Stimulated activated CD8-positive, alpha-beta memory T cell treated with anti-CD3 and anti-CD28 coated beads, Interleukin-15, amount 100 ng/mL, for 4 hours (primary cell): ENCODE data around the gene B4GALT6.

Source experiments
- DNase-seq, 2 donors: peaks; one replicate each; pipeline ENCODE4 v3.0.0-alpha.2; 2020; ENCODE audit warnings: low read depth in 2 of 2

Gene B4GALT6

DNA sequence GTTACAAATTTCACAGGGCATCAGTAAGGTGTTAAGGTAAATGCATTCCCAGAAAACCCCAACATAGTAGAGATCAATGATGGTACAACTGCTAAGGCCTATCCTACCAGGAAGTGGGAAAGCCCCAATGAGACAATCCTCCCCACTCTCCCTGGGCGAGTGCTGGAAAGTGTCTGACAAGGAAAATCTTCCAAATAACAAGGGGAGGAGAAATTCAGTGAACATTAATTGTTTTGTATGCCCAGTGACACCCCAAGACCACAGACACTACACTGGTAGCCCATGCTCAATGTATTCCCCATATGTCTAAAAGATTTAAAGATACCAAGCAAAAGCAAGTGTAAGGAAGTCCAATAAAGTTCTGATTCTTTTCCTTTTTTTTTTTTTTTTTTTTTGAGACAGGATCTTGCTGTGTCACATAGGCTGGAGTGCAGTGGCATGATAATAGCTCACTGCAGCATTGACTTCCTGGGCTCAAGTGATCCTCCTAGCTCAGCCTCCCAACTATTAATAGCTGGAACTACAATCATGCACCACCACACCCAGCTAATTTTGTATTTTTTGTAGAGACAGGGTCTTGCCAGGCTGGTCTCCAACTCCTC is 24.7 kb downstream of the B4GALT6 start:
- no peak for DNase-seq

DNA sequence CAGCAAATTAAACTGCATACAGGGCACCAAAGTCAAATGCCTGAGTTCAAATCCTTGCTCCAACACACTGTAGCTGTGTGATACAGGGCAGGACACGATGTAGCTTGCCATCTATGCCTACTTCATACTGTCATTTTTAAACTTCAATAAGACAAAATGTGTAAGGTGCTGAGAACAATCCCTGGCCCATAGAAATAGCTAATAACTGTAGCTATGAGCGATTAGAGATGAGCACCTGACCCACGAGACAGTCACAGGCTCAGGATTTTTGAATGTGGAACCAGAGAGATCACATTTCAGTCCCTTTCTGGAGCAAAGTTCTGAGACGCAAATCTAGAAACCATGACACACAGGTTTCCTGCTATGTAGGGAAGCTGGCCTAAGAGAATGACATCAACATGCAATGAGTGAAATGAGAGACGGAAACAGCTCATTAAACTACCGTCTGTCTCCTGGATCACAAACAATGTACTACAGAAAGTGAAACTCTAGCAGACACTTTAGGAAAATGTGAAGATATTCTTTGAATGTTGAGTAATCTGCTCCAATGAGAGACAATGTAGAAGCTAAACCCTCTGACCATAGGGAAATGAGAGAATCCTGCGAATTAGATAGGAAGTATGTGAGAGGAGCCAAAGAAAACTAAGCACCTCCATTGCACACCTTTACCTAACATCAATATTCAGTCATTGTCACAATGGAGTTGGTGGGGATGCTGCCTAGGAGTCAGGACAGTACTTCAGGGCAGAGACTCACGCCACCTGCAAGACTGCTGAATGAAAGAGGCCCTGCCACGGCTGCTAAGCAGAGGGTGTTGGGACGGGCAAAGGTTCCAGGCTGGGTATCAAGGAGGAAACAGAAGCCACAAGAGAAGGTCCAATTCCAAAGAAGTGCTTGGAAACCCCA is 25.5 kb downstream of the B4GALT6 start:
- DNase-seq, result no peak

DNA sequence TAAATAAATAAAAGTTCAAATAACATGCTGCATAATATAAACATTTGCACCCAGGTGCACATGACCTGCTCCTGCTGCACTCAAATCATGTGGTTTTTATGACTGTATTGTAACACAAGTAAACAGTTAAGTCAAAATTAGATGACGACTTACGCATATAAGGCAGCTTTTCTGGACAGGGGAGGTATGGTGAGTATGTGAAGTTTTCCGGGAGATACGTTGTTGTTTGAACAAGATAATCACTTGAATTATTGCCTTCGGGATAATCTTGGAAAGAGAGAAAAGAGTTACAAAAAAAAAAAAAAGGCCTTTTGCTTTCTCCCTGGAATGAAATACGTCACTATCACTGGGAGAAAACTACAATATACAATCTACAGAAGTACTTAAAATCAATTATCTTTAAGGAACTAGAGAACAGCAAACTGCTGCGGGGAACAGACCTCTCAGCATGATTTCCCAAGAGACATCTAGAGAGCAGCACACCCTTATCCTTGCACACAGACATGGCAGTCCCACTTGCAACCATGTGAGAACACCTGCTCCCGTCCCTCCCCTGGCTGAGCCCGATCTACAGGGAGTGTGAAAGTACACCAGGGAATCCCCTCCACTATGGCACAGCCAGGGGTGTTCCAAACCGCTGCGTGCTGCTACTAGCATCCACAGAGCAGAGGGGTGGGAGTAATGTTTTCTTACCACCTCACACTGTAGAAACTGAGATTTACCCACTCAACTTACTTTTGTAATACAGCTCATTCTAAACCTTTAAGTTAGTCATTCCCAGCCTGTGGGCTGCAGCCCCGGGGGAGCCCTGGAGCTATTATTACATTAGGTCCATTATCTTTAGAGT is 26.3 kb downstream of the B4GALT6 start:
- no peak for DNase-seq

DNA sequence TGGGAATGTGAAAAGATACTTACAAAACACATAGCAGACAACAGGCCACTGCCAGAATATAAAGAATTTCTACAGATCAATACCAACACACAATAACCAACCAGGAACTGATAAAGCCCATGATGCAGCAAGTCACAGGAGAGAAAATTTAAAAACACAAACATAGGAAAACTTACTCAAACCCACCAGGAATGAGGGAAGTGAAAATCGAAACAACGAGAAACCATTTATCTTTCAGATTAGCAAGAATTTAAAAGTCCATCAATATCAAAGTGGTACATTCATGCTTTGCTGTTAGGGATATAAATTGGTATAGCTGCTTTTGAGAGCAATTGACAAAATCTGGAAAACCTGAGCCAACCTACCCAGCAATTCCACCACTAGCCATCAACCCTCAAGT is 27.6 kb downstream of the B4GALT6 start:
- no peak for DNase-seq

DNA sequence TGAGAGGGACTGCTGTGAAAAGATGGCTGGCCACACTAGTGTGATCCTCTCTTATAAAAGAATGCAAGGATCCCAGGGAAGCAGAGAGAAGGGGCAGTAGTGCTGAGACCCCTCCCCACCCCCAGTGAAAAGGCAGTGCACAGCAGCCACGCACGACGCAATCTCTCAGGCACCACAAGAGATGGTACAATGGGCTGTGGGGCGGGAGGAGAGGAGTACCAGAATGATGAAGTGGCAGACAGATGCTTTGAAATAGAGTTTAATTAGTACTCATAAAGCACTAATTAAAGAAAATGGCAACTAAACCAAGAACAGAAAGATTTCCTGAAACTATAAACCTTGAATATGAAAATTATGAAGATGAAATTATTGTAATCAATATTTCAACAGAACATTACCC is 29.0 kb downstream of the B4GALT6 start:
- DNase-seq, result no peak

DNA sequence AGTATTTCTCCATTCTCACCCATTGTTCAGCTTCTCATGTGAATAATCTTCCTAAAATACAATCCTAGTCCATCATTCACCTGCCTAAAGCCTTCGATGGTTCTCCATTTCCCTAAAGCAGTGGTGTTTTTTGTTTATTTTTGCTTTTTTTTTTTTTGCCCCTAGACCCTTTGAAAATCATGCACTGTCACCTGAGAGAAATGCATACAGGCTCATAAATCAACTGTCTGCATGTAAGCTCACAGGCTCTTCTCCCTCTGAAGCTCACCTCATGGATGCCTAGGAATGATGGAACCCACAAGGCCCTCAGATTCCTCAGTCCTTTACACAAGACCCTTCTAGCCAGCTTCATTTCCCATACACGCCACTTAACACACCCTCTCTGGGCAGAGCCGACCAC is 31.5 kb downstream of the B4GALT6 start:
- DNase-seq, result no peak

DNA sequence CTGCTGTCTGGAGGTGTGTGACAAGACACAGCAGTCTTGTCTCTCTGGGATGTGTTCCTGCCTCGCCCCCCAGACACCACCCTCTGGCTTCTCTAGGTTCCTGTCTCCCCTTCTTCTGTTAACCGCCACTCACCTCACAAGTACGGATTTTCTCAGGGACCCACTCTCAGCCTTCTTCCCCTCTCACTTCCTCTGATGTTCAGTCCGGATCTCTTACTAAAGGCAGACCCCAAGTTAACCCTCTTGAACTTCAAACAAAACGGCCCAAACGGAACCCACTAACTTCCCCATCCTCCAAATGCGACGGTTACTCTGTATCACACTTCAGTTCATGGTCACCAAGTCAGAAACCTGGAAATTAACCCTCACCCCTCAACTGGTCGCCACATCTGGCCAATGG is 32.0 kb downstream of the B4GALT6 start:
- no peak for DNase-seq

DNA sequence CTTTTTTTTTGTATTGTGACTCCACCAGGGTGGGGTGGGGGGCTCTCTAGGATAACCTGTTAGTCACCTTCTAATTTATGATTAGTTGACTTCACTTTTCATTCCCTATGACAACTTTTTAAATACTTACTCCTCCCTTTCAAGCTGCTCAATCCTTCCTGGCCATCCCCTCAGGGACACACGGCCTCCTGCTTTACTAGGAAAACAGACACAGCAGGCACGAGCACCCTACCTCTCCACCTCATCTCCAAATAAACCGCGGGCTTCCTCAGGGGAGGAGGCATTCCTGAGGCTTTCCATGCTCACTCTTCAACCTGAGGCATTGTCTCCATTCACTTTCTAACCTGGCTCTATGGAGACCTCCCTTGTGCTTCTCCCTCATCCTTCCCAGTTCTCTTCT is 33.0 kb downstream of the B4GALT6 start:
- DNase-seq, result no peak

DNA sequence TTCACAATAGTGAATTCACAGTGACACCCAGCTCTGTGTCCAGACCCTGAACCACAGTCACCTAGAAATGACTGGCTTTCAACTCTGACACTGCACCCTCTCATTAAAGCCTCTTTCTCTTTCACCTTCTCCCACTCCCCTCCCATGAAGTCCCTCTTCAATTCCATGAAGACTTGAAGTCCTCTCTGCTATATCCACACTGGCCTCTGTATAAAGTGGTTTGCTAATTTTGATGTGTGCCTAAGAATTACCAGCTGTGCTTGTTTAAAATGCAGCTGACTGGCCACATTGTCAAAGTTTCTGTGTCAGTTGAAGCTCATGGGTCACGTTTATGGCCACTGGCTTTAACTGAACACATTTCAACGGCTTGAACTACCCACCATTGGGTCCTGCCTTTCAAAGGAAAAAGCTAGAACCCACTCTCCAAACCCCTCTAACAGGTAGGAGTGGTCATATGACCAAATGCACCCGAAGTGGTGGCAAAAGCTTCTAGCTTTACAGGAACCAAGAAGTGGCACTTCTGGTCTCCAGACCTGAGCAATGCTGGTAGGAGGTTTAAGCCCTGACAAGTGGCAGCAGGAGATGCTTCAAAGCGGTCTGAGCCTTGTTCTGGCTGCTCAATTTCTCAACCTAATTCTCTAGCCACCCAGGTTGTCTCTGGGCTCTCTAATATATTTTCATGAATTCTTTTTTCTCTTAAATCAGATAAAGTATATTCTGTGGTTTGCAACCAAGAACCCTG is 34.2 kb downstream of the B4GALT6 start:
- no peak for DNase-seq

DNA sequence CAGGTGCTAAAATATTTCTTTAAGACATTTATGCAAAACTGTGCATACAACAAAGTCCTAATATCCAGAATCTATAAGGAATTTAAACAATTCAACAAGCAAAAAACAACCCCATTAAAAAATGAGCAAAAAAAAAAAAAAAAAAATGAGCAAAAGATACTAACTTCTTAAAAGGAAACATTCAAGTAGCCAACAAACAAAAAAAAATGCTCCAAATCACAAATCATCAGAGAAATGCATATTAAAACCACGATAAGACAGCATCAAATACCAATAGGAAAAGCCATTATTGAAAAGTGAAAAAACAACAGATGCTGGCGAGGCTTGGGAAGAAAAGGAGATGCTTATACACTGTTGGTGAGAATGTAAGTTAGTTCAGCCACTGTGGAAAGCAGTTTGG is 34.9 kb downstream of the B4GALT6 start:
- no peak for DNase-seq

DNA sequence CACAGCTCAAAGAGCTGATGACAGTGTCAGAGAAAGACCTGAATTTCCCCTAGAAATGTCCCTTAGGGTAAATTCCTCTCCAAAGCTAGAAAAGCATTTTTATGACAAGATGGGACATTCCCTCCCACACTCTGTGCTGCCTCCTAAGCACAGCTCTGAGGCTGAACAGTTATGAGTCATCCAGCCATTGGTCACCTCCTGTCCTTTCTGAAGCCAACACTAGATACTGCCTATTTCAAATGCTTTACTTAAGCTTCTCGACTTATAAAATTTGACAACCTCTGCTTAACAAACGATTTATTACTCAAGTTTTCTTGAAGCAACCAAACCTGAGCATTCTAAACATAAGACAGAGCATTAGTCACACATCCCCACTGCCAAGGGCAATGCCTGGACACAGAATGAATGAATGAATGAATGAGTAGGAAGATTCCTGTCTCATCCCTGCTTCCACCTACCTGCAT is 35.4 kb downstream of the B4GALT6 start:
- no peak for DNase-seq

DNA sequence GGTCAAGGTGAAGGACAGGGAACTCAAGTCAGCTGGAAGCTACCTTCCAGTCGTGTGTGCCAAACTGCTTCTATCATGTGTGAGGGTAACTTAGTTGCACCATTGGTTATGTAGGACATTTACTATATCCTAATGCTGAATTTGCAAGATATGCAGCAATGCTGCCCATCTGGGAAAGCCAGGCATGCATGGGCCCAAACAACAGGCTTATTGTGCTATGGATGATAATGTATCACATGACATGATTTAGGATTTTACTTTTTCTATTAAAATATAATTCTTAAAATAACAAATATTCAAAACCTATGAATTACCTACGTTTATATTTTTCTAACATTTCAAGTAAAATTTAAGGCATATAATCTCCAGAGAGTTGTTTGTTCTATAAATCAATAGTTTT is 35.9 kb downstream of the B4GALT6 start:
- DNase-seq, result no peak

DNA sequence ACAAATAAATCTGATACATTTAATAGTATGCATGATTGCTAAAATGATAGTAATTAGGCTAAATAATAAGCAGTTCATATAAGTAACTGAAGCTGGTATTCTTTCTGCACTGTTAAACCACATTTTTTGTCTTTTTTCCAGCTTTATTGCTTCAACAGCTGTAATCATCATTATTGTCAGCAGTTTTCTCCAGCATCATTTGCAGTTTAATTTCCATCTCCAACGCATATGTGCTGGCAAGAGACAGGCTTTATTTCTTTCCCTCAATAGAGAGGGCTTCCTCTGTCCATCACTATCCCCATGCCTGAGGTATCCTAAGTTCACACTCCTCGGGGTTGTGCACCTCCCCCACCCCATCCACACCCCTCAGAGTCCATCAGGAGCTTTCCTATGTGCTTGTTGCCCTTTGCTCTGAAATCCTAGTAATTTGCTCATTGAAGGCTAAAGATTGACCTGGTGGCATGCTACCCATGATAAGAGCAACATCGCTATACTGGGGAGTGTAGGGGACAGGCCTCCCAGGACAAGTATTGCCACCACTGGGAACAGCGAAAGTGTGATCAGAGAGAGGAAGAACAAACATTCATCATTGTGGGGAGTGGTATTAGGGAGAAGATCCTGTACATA is 37.1 kb downstream of the B4GALT6 start:
- DNase-seq, result no peak

DNA sequence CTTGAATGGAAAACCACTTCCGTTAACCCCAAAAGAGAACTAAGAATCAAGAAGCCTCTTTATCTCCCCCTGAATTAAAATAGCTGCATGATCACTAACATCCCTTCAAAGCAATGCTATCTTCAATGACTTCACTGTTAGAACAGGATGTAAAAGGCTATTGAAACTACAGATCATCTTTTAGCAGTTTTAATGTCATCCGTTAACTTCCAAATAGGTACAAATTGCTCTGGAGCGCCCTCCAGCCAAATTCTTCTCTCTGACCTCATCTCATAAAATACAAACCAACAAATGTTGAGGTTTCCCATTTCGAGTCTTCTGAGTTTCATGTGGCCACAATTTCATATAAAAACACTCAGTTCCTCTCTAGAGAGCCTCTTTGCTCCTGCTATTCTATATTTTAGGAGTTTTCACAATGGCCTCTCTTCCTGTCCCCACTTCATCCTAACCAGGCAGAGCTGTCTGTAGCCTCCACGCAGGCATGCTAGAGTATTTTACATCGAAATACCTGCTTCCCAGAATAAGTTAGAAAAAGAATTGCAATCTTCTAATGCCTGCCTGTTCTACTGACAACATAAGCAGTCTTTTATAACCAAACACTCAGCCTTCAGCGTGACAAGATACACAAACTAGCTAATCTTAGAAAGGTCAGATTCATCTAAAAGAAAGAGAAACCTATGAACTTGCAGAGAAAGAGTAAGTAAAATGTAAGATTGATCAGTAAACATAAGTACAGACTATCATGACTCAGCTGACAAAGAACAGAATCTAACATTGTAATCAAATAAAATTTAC is 37.9 kb downstream of the B4GALT6 start:
- DNase-seq, result no peak

DNA sequence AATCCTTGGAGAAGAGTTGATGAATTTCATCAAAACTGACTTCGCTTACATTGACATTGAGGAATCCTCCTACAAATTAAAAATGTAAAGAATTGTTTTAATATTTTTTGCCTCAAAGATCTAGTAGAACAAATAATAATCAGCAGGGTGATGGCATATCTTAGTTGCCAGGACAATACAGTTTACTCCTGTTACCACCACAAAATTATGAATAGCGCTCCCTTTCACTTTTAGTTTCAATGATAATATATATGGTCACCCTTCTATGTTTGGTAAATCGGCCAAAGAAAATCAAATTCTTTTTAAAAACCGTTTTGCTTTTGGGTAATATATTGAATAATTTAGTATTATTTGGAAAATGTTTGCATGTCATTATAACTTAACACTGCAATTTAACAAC is 39.0 kb downstream of the B4GALT6 start:
- no peak for DNase-seq

DNA sequence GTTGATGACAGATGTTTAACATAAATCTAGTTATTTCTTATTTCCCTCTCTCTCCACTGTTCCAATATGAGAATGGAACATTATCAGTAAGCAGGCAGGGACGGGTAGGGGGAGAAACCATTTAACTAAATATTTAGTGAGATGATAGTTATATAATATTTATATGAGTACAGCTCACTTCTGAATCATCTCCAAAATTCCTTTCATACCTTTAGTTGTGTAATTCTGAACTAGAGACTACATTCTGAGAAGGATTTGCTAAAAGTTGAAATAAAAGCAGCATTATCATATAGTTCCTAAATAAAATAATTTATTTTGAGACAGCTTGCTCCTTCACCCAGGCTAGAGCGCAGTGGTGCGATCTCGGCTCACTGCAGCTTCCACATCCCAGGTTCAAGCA is 41.4 kb downstream of the B4GALT6 start:
- no peak for DNase-seq

DNA sequence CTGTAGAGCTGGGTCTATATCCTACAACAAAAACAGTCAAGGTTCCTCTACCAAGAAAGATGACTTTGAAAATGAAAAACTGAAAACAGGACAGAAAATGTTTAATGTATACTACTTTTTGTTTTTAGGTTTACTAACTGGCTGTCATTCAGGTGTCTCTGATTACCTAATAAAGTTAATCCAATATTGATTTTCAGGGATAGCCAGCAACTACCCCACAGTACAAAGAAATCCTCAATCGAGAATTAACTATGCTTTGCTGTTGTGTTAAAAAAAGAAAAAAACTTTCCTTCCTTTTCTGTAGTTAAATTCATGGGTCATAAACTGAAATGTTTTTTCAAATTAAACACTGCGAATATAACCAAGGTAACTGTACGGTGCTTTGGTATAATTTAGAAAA is 46.9 kb downstream of the B4GALT6 start:
- no peak for DNase-seq

DNA sequence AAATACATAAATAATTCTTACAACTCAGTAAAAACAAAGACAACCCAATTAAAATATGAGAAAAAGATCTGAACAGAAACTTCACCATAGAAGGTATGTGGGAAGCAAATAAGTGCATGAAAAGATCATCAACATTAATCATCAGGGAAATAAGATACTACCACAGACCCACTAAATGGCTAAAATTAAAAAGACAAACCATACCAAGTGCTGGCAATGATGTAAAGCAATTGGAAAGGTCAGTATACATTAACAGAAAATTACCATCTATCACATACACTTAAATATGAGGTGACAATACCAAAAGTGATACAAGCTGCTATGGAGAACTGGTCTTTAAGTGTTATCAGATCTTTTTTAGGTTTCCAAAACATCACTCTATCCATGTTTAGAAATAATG is 48.0 kb downstream of the B4GALT6 start:
- DNase-seq, result no peak

DNA sequence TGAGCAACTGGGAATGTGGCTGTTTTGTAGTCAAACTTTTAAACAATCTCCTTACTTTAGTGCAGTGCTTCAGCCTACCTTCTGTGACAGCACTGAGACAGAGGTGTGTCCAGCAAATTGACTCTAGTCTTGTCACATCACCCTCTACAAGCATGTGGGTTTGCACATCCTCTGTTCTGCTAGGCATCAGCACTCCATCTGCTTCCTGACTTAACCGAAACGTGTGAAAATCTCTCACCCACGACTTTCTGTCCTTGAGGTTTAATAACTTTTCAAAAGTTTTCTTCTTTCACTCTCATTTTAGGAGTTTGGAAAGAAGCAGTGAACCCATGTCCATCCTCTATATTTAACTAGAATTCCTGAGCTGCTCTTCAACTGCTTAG is 50.1 kb downstream of the B4GALT6 start:
- no peak for DNase-seq
